Stimulated activated CD4-positive, alpha-beta T cell treated with anti-CD3 and anti-CD28 coated beads, Interleukin-1b, Interleukin-23, amount 100 ng/mL, for 4 hours (primary cell): ENCODE results near the gene EML6.

Experiments
- DNase-seq, 2 donors: peaks; one replicate each; pipeline ENCODE4 v3.0.0-alpha.2; 2020; ENCODE audit warnings: low read depth in 2 of 2

Gene EML6

DNA sequence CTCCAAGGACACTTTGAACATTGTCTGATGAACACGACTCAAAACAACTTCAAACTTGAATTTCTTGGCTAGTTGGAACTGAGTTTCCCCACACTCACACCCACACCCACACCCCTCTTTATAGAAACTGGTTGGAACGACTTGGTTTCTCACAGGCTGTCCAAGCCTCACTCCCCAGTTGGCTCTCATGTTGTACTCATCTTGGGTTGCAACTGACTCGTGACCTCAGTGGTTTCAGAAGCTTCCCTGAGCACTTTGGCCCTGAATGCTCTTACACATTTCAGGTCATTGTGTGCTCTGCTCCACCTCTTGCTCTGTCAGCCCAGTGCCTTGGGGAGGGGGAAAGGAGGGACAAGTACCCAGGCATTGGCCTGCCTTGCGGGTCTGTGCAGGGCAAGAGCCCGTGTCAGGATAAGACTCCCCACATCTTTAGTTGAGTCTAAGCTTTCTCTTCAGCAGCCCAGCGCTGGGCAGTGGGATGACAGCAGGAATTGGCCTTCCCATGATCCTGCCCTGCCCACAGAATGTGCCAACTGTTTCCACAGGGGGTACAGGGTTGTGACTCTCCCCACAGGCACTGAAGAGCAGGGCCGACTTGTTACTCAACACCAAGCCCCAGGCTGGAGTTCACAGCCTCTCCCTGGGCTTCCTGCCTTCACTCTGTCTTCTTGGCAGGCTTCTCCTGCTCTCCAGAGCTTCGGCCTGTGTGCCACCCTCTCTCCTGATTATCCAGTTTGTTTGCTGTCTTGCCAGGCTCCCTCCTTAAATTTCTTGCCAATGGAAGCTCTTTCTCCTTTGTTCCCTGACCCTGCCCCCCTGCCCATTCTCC lies 222.1 kb downstream of the EML6 start:
- no peak for DNase-seq

GRCh38 chr2:54946220-54946805 lies 222.9 kb downstream of the EML6 start:
- no peak for DNase-seq

DNA sequence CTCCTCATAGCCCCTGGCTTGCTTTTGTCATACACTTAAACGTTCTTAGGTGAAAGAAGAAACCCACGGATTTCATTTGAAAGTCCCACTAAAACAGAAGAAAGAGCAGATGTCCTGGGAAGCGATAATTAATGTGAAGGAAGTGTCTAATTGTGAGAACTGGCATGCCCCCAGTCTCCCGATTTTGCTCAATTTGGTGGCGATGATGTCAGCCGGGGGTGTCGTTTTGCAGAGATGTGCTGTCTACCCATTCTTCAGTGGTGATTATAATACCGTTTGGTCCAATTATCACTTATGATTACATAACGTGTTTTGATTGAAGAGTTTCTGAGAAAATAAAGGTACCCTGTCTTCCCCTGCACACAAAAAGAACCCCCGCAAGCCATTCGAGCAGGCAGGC lies 223.7 kb downstream of the EML6 start:
- DNase-seq: no peak

GRCh38 chr2:54947646-54948045 lies 224.2 kb downstream of the EML6 start:
- DNase-seq: no peak

DNA sequence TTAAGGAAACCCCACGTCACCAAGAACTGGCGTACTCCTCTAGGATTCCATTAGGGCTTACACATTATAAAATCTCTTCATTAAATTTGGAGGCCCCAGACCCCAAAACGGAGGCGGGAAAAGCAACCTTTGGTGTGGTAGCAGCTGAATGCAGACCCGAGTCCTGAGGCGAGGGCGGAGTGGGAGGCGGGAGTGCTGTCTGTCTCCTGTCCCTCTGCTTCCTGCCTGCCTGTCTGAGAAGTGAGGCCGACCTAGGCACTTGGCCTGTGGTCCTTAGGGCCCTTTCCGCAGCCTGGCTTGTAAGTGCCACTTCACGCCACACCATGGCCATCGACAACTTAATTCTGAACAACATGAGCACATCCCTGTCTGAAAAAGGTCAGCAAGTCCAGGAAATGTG lies 224.7 kb downstream of the EML6 start:
- DNase-seq: no peak

DNA sequence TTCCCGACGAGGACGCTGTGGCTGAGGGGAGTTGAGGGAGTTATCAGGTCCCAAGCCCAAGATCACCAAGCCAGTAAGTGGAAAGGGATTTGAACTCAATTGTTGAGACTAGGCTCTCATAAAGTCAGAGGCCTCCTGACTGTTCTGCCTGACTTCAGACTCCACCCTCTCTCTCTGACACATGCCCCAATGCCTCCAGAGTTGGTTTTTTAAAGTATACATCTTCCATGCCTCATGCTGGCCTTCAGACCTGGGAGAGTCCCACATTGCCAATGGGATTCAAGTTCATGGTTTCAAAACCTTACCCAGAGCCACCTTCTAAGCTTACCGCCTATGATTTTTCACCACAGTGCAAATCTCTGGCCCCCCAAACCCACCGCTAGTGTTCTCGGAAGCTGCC lies 226.0 kb downstream of the EML6 start:
- no peak for DNase-seq

DNA sequence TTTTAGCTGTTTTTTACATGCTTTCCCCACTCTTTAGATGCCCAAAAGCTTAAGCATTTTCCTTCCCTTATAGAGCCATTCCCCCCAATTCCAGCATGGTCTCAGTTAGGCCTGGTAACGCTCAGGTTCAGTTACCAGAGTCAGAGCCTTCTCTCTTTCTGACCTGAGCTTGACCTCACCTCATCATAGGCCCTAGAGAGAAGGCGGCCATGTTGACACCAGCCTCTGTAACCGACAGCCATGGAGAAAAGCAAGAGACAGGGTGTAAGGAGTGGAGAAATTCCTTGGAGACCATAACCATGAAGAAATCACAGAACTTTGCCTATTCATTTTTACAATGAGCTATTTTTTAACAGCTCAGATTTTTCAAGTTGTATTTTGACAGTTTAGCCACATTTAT lies 227.3 kb downstream of the EML6 start:
- no peak for DNase-seq

DNA sequence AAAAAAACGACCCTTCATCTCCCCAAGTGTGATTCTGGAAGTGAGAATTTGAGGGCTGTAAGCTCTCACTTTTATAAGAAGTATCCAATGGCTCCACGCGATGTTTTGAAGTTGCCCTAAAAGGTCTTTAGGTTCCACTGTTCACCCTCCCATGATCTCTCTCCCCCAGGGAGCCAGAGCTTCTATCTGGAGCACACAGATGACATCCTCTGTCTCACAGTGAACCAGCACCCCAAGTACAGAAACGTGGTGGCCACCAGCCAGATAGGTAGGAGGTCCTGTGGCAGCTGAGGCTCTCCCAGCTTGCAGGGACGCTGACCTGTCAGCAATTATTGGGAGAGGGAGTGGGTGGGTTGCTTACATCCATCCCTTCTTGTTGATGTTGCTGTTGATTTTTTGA lies 229.0 kb downstream of the EML6 start:
- DNase-seq: no peak

DNA sequence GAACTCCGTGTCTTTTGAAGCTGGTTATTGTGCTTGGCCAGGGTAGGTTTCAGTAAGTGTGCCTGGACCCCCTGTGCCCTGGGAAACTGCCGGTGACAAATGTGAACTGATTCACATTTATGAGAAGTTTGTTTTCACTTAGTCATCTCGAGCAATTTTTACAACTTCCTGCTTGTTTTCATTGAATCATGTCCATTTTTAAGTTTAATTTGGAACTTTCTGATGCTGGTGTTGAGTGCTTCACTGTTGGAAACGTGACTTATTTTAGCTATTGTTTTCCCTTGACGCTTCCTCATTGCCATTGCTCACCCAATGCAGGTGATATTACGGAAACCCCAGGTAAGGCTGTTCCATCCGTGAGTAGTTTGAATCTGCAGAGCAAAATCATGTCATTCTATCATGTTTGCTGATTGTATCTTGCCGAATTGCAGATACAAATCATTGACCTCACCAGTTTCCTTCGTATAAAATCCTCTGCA lies 229.6 kb downstream of the EML6 start:
- DNase-seq: no peak

GRCh38 chr2:54954158-54954557 lies 230.7 kb downstream of the EML6 start:
- no peak for DNase-seq

DNA sequence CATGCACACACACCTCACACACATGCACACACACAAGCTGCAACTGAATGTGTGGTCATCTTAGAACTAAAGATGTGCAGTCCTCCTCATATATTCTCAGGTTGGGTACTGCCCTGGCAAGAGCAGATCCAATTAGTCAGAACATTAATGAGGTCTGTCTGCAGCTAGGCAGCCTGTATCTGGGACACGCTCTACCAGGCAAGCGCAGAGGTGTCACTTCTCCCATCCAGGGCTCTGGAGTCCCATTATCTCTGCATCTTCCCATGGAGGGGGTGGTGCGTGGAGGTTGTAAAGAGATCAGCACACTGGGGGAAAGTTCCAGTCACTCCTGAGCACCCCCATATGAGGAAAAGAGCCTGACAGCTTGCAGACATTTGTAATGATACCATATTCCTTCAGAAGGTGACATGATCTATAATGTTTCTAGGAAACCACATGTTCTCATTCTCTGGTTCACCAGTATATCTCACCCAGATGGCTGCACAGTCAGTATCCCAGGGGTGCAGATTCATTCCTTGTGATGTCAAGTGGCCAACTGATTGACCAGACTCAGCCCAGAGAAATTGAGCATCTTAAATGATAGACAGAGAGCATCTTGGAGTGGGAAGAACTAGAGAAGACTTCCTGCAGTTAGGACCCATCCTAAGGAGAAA lies 231.4 kb downstream of the EML6 start:
- DNase-seq: no peak

- DNase-seq: no peak
Observed at GRCh38 chr2:54955358-54956110, 232.1 kb downstream of the EML6 start.

GRCh38 chr2:54956111-54956627 lies 232.7 kb downstream of the EML6 start:
- DNase-seq: no peak

- no peak for DNase-seq
Observed at GRCh38 chr2:54957321-54957999, 234.0 kb downstream of the EML6 start.

- DNase-seq: no peak
Observed at GRCh38 chr2:54958717-54959371, 235.4 kb downstream of the EML6 start.

- DNase-seq: no peak
Observed at GRCh38 chr2:54960164-54960563, 236.7 kb downstream of the EML6 start.

- DNase-seq: no peak
Observed at GRCh38 chr2:54962511-54962910, 239.0 kb downstream of the EML6 start.

DNA sequence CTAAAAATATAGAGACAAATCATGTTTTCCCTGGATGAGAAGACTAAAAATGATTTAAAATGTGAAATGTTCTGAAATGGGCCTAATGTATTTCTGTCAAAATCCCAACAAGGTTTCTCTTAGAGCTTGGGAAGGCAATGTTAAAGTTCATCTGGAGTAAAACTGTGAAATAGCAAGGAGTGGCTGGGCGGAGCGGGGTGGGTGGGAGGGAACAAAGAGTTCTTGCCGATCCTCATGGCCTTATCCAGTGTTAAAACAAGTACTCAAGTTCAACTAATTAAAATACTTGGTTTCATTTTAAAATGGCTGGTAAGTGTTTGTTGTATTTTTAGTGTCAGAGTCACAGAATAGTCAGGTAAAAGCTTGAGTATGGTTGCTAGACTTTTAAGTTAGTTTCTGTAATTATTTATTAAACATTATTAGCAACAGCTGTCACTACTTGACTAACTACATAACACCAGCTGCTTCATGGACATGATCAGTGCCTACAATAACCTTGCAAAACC lies 239.5 kb downstream of the EML6 start:
- DNase-seq: no peak

GRCh38 chr2:54963476-54963875 lies 240.0 kb downstream of the EML6 start:
- DNase-seq: no peak

DNA sequence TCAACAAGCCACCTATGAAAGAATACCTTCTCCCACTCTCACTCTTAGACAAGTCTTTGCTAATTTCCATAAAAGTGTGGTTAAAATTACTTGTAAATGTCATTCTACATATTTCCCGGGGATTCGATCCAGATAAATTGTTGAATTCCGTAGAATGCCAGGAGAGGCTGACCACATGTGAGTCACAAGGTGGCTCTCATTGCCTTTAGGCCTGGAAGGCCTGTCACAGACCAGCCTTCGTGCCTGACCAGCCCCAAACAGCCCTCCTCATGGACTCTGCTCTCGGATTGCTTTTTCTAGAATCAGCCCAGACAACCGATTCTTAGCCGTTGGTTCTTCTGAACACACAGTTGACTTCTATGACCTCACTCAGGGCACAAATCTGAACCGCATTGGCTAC lies 240.8 kb downstream of the EML6 start:
- no peak for DNase-seq

GRCh38 chr2:54964816-54965215 lies 241.4 kb downstream of the EML6 start:
- no peak for DNase-seq
